ENCODE measurements around the gene ILKAP. TPM values are rescaled to one million over a fixed set of nuclear protein-coding genes. Genes with fewer than 3 reads are reported as not detected.
A peak's percentile ranks its signal among the peaks of the same experiment; 100 is the strongest.

ILKAP gene
- total and polyA plus RNA-seq, 7 donors = 31.8 to 66.6 (median 43.8) TPM

DNA sequence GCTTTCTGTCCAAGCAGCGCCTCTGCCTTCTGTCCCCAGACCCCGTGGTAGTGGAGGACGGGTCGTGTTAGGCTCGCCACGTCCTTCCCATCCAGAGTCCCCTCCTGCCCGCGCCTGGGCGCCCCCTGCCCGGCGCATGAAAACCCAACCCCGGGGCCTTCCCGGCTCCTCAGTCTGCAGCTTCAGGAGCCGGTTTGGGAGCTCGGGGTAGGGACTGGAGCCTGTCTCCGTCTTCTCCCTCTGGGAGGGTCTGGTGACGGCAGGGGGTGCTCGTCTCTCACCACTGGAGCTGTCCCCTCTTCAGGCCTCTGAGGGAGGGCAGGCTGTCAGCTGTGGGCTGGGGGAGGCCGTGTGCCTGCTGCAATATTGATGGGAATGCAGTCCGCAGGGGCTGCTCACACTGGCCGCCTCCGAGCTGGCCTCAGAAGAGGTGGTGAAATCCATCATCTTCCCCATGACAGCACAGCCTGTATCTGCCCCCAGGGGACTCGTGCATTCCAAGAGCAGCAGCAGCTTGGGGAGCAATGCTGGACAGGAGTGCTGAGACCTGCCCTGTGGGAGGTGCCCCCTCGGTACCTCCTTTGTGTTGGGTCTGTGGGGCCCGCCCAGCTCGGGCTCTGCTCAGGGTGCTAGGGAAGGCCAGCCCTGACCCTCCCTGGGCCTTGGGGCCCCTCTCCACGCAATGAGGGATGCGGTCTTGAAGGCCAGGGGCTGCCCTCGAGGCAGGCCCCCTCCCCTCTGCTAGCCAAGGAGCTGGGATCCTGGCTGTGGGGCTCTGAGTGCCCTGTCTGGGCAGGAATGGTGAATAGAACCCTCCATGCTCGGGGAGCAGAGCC is 82.8 kb downstream of the ILKAP start:
- Histone ChIP-seq H3K4me3 (no peak overlapping the region), H3K4me1 (no peaks in the 10 kb centered on the region), H3K9me3 (no peaks in the 10 kb centered on the region), H3K27ac (no peak overlapping the region), H3K27me3 (ENCODE audit: insufficient read depth in 3 of 3, low read length in 2 of 3) (no peaks in the 10 kb centered on the region), H3K36me3 (ENCODE audit: insufficient read depth in 1 of 2, low read depth in 1 of 2) (no peaks in the 10 kb centered on the region)
- TF ChIP-seq, protein P1, sequence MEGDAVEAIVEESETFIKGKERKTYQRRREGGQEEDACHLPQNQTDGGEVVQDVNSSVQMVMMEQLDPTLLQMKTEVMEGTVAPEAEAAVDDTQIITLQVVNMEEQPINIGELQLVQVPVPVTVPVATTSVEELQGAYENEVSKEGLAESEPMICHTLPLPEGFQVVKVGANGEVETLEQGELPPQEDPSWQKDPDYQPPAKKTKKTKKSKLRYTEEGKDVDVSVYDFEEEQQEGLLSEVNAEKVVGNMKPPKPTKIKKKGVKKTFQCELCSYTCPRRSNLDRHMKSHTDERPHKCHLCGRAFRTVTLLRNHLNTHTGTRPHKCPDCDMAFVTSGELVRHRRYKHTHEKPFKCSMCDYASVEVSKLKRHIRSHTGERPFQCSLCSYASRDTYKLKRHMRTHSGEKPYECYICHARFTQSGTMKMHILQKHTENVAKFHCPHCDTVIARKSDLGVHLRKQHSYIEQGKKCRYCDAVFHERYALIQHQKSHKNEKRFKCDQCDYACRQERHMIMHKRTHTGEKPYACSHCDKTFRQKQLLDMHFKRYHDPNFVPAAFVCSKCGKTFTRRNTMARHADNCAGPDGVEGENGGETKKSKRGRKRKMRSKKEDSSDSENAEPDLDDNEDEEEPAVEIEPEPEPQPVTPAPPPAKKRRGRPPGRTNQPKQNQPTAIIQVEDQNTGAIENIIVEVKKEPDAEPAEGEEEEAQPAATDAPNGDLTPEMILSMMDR (IDR thresholded peaks at IDR 0.05) = peak; percentile 11
- DNase-seq = peak; percentile 28 to 58
- peak; percentile 41 to 85 (median 76) for ATAC-seq
- WGBS, 3 donors = 41 to 47% (median 43%) methylated on average over 27 to 30 of the region's 30 CpGs
- intact Hi-C loops (cut with DNase I) = no loop called here

Other genes starting within 250 kb of the ILKAP start
- 10 to 100 TPM; 46.0 to 67.5 (median 52.5) TPM for gene UBE2F, start 236.7 kb downstream of the ILKAP start, total RNA-seq
- gene UBE2F, start 236.7 kb downstream of the ILKAP start, polyA plus RNA-seq = 100 to 1,000 TPM in 2 of 3 donors, 10 to 100 TPM in 1; 74.2 to 134 (median 101) TPM
- gene SCLY, start 142.7 kb downstream of the ILKAP start, total RNA-seq = 10 to 100 TPM in 1 of 4 donors, 1 to 10 TPM in 3; 4.8 to 10.1 (median 7.4) TPM
- 1 to 10 TPM; 4.6 to 8.8 (median 6.5) TPM for gene SCLY, start 142.7 kb downstream of the ILKAP start, polyA plus RNA-seq
- under 1 TPM in 3 of 4 donors, not detected in 1; 0.17 to 0.32 (median 0.22) TPM for gene ESPNL, start 103.4 kb downstream of the ILKAP start, total RNA-seq
- gene ESPNL, start 103.4 kb downstream of the ILKAP start, polyA plus RNA-seq = under 1 TPM; 0.04 to 0.14 (median 0.12) TPM
- 100 to 1,000 TPM in 3 of 4 donors, 10 to 100 TPM in 1; 82.1 to 175 (median 153) TPM for gene KLHL30, start 65.0 kb downstream of the ILKAP start, total RNA-seq
- 100 to 1,000 TPM in 1 of 3 donors, 10 to 100 TPM in 2; 67.7 to 121 (median 91.7) TPM for gene KLHL30, start 65.0 kb downstream of the ILKAP start, polyA plus RNA-seq
- gene ERFE, start 44.7 kb downstream of the ILKAP start, total RNA-seq = 10 to 100 TPM in 1 of 4 donors, 1 to 10 TPM in 3; 1.8 to 18.2 (median 4.5) TPM
- 10 to 100 TPM in 1 of 3 donors, 1 to 10 TPM in 2; 1.4 to 15.4 (median 1.7) TPM for gene ERFE, start 44.7 kb downstream of the ILKAP start, polyA plus RNA-seq
- gene HES6, start 36.3 kb upstream of the ILKAP start, total RNA-seq = 10 to 100 TPM in 2 of 4 donors, 1 to 10 TPM in 2; 4.1 to 13.1 (median 10.9) TPM
- 10 to 100 TPM; 35.7 to 54.5 (median 40.6) TPM for gene HES6, start 36.3 kb upstream of the ILKAP start, polyA plus RNA-seq
- 10 to 100 TPM in 3 of 4 donors, 1 to 10 TPM in 1; 7.8 to 20.7 (median 13.1) TPM for gene PER2, start 84.9 kb upstream of the ILKAP start, total RNA-seq
- gene PER2, start 84.9 kb upstream of the ILKAP start, polyA plus RNA-seq = 1 to 10 TPM; 1.9 to 2.5 (median 2.4) TPM
- gene TRAF3IP1, start 116.8 kb upstream of the ILKAP start, total RNA-seq = 10 to 100 TPM; 14.9 to 24.7 (median 18.4) TPM
- 10 to 100 TPM in 1 of 3 donors, 1 to 10 TPM in 2; 2.9 to 30.9 (median 6.9) TPM for gene TRAF3IP1, start 116.8 kb upstream of the ILKAP start, polyA plus RNA-seq
- gene ASB1, start 223.2 kb upstream of the ILKAP start, total RNA-seq = 10 to 100 TPM; 38.4 to 48.0 (median 43.6) TPM
- 10 to 100 TPM; 21.3 to 47.9 (median 30.0) TPM for gene ASB1, start 223.2 kb upstream of the ILKAP start, polyA plus RNA-seq

Data from psoas muscle (tissue), 8 donors.